Ecto neural progenitor cell (in vitro differentiated cells): ENCODE data around the gene MYL7.
"Not testable (repeated sequence)": the region's sequence is repeated elsewhere in the genome, so short reads cannot be mapped to it uniquely, and the experiment has no call there.

ENCODE experiments used
- DNase-seq: peaks from one replicate; pipeline ENCODE4 v3.0.0-alpha.2; 2018; ENCODE audit warnings: low spot score

The MYL7 gene

DNA sequence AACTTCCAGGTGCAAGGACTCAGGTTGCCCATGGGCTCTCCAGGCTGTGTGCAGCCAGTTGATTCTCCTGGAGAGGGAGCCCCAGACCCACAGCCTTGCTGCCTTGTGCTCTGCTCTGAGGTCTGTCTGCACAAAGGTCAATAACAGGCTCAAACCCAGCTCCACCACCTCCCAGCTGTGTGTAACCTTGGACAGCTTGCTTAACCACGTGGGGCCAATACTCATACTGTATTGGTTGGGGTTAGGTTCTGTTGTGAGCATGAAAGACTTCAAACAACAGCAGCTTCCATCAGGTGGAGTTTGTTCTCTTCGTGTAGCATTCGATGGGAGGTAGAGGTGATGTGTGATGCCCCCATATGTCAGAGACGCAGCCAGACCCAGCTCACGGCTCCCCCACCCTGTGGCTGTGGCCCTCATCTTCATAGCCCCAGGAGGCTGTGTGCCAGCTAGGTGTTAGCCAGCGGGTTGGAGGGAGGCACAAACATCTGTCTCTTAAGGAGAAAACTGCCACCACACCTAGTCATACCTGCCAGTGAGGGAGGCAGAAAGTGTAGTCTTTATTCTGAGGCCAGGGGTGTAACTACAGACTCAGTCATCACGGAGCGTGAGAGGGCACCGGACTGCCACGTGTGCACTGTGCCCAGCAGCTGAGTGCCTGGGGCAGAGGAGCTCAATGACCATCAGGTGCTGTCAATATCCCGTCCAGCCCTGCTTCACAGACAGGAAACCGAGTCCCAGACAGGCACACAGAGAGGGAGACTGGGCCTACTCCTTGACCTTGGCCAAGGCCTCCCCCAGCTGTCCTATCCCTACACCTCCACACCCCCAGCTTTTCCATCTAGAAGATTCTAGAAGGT is 9.7 kb downstream of the MYL7 start:
- DNase-seq: no peak

- no peak for DNase-seq
These were observed 12.2 kb downstream of the MYL7 start for GRCh38 chr7:44128721-44129582.

GRCh38 chr7:44127161-44127560 is 14.0 kb downstream of the MYL7 start:
- DNase-seq: no peak

DNA sequence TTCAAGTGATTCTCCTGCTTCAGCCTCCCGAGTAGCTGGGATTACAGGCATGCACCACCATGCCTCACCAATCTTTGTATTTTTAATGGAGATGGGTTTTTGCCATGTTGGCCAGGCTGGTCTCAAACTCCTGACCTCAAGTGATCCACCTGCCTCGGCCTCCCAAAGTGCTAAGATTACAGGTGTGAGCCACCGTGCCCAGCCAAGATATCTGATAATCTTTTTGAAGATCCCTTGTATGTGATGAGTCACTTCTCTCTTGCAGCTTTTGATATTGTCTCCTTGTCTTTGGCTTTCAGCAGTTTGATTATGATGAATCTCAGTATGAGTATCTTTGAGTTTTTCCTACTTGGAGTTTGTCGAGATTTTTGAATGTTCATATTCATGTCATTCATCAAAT is 14.6 kb downstream of the MYL7 start:
- not testable (repeated sequence) for DNase-seq

DNA sequence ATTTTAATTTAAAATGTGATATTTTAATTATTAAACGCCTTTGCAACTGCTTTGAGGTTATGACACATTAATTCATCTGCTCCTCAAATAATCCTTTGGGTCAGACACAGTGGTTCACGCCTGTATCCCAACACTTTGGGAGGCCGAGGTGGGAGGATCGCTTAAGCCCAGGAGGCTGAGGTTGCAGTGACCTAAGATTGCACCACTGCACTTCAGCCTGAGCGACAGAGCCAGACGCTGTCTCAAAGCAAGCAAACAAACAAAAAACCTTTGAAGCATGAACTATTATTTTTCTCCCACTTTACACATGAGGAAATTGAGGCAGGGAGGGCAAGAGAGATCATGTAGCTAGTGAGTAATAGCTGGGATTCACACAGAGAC is 16.3 kb downstream of the MYL7 start:
- DNase-seq: no peak

- peak; percentile 99 for DNase-seq
These were observed 17.7 kb downstream of the MYL7 start, which contains the start of gene POLD2 for GRCh38 chr7:44123190-44124003. POLD2 (minus strand) TSS chr7:44123548; CDS start chr7:44122053, 1,495 bp downstream.

DNA sequence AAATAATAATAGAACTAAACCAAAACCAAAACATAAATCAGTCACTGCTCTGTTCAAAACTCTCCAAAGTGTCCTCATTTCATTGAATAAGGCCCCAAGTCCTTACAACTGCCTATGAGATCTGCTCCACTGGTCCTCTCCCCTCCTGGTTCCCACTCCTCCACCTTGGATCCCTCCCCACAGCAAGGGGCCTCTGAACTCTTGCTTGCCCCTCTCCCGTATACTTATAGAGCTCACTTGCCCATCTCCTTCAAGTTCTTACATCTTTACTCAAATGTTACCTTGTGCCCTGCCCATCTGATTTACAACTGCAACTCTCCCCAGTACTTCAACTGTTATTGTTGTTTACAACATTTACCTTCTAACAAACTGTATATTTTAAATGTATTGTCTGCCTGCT is 18.6 kb downstream of the MYL7 start:
- no peak for DNase-seq

DNA sequence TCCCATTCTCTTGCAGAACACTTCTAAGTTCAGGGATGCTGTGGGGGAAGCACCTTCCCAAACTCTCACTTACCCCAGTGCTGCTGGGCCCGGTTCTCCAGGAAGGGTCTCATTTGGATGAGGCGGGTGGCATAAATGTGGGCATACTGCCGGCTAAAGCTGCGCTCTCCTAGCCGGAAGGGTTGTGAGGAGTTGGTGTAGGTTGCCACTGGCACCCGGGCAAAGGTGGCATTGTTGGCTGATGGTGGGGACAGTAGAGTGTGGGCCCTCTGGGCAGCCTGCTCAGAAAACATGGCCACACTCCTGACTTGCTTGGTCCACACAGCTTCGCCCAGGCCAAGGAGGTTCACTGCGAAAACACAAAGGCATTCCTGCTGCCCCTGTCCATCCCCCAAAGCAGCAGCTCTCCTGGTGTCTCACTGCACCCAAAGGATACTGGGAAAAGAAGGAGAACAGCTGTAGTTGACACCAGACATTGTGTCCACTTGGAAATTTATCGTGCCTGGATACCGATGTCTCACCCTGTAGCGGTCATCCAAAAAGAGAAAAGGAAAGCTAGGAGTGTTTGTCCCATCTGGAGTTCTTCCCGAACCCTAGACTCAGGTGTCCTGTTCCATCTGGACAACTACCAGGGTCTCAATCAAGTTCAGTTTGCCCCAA is 19.2 kb downstream of the MYL7 start:
- DNase-seq: no peak

DNA sequence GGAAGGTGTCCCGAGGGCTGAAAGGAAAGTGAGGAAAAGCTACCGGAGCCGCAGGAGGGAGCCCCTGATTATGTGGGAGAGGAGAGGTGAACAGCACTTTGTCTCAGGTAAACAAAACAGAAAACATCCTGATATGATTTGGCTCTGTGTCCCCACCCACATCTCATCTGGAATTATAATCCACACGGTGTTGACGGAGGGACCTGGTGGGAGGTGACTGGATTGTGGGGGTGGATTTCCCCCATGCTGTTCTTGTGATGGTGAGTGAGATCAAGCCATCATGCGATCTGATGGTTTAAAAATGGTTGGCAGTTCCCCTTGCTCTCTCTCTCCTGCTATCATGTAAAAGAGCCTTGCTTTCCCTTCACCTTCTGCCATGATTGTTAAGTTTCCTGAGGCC is 20.7 kb downstream of the MYL7 start:
- DNase-seq: no peak

DNA sequence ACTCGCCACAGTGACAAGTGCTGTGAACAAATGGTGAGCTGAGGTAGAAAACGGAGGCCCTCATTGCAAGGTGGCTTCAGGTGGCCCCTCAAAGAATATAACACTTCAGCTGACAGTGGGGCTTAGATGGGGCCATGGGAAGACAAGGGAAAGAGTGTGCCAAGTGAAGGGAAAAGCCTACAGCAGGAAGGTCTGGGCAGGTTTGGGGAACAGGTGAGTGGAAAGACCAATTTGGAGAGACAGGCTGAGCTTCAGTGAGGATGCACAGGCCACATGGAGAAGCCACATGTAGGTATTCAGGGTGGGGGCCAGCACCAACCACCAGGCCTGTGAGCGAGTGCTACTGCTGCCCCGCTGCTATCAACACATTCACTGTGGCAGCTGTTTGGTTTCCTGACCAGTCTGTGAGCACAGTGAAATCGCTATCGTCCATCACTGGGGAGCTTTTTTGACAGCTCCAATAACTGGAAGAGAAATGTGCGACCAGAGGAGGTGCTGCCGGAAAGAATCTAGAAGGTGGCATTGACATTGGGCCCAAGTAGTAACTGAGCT is 21.2 kb downstream of the MYL7 start:
- DNase-seq: no peak

GRCh38 chr7:44117801-44118429 is 23.2 kb downstream of the MYL7 start:
- no peak for DNase-seq

GRCh38 chr7:44116789-44117666 is 24.1 kb downstream of the MYL7 start:
- no peak for DNase-seq

DNA sequence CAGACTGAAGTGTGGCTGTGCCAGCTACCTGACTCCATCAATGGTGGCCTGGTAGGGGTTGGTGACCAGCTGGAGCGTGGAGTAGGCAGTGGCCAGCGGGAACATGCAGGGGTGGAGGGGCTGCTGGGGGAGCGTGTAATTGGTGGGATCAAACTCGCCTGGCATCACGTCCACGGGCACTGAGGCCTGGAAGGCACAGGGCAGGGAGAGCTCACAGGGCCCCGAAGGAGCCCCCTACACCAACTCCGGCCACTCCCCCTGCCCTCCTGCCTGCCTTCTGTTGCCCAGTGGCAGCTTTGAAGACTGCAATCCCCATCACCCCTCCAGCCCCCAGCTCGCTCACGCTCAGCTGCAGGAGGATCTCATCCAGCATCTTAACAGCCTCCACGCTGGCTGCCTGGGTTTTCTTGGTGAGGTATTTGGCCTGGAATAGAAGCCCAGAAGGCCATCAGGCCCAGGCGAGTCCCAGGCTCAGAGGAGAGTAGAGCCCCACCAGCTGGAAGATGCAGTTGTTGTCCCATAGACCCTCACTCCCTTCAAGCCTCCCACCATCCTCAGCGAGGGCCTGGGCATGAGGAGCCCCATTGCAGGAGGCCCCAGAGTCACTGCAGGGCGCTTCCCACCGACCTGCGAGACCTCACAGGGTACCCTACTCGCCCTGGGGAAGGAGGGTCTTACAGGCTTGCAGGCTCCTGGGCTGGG is 24.9 kb downstream of the MYL7 start:
- DNase-seq: no peak

DNA sequence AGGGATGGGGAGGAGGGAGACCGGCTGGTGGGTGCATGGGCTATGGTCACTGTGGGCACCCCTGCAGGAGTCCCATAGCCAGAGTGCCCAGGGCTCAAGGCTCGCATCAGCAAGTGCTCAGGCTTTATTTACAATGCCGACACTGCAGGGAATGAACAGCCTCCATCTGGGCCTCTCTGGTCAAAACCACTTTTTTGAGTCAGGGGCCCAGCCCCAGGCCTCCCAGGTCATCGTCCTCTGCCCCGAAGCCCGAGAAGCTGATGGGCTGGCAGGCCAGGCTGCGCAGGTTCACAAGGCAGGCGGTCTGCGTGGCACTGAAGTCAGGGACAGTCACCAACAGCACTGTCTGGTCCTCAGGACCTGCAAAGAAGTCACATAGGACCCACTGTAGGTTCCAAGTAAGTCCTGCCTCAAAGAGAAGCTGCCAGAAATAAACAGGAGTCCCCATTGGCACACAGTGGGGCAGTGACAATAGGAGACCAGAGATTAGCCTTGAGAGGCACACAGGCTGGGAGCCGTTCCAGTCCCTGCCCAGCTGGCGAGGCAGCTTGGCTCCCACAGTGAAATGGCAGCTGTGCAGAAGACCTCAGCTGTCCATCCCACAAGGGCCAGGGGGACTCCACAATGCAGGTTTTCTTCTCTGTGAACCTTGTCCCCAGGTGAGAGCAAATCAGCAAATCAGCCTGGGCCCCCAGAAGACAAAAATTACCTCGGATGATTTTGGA is 26.4 kb downstream of the MYL7 start:
- no peak for DNase-seq

DNA sequence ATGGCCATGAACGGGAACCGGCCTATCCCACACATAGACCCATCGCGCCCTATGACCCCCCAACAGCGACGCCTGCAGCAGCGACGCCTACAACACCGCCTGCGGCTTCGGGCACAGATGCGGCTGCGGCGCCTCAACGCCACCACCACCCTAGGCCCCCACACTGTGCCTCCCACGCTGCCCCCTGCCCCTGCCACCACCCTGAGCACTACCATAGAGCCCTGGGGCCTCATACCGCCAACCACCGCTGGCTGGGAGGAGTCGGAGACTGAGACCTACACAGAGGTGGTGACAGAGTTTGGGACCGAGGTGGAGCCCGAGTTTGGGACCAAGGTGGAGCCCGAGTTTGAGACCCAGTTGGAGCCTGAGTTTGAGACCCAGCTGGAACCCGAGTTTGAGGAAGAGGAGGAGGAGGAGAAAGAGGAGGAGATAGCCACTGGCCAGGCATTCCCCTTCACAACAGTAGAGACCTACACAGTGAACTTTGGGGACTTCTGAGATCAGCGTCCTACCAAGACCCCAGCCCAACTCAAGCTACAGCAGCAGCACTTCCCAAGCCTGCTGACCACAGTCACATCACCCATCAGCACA is 27.3 kb downstream of the MYL7 start:
- no peak for DNase-seq

DNA sequence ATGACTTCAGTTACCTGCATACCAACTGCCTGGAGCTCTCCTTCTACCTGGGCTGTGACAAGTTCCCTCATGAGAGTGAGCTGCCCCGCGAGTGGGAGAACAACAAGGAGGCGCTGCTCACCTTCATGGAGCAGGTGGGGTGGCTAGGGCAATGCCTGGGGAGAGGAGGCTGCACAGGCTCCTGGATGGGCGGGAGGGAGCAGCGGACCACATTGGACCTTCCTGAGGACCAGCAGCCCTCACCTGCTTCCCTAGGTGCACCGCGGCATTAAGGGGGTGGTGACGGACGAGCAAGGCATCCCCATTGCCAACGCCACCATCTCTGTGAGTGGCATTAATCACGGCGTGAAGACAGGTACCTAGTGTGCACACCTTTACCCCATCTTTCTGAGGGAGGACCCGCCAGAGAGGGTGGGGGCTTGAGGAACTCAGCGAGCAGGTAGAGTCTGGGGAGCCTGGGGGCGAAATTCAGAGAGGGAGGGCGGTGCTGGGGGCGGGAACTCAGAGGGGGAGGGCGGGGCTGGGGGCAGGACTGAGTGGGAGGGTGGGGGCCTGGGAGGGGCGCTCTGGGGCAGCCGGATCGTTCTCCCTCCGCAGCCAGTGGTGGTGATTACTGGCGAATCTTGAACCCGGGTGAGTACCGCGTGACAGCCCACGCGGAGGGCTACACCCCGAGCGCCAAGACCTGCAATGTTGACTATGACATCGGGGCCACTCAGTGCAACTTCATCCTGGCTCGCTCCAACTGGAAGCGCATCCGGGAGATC is 28.0 kb downstream of the MYL7 start:
- DNase-seq: no peak

- DNase-seq: no peak
These were observed 28.7 kb downstream of the MYL7 start for GRCh38 chr7:44112231-44112996.
